ENCODE results near the gene OTOGL.
"Not testable (repeated sequence)": the region's sequence is repeated elsewhere in the genome, so short reads cannot be mapped to it uniquely, and the experiment has no call there.

The OTOGL gene

GRCh38 chr12:80293347-80293746 lies 194.0 kb downstream of the OTOGL start:
- DNase-seq = no peak

DNA sequence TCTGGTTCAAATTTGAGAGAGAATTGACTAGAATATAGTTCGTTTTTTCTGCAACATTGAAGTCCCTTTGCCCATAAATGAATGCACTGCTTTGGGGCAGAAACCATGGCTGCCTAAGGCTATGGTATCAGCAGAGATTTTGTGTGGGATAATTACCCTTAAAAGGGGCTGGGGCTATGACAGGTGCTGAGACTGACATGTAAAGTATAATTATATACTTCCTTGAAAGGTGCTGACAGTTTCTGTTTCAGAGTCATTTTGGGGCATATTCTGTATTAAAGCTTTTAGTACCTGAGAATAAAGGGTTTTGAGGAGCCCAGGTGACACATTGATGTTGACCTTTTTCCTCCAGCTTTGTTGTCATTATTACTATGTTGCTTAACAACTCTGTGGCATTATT lies 194.4 kb downstream of the OTOGL start:
- no peak for DNase-seq

DNA sequence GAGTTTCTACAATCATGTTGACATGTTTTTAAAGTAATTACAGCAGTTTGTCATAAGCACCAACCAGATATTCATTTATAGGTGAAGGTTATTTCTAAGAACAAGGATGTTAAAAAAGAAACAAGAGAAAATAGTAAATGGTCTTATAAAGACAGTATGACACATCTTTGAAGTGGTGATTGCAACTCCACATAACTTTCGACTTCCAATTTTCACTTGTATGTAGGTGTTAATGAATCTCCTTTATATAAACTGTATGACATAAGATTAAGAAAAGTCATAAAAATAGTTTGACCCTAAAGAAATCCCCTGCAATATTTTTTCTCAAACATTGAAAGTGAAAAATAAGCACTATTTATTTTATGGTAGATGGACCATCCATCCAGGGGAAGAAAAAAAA lies 199.9 kb downstream of the OTOGL start:
- DNase-seq = no peak

DNA sequence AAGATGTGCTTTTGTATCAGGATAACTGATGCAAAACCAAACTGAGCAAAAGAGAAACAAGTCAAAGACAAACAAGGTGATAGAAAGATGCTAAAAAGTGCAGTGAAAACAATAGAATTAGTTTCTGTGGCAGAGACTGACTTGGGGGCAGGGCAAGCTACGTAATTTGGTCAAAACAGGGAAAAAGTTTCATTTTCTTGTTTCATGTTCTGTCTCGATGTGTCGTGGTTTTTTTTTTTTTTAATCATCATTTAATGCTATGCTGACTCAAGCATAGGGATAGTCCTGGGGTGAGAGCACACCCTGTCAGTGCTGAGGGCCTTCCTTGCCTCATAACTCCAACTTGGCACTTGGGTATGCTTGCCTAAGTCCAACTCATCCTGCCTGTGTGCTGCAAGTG lies 200.6 kb downstream of the OTOGL start:
- no peak for DNase-seq

DNA sequence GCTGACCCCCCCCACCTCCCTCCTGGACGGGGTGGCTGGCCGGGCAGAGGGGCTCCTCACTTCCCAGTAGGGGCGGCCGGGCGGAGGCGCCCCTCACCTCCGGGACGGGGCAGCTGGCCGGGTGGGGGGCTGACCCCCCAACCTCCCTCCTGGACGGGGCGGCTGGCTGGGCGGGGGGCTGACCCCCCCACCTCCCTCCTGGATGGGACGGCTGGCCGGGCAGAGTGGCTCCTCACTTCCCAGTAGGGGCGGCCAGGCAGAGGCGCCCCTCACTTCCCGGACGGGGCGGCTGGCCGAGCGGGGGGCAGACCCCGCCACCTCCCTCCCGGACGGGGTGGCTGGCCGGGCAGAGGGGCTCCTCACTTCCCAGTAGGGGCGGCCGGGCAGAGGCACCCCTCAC lies 208.1 kb downstream of the OTOGL start:
- DNase-seq = not testable (repeated sequence)

DNA sequence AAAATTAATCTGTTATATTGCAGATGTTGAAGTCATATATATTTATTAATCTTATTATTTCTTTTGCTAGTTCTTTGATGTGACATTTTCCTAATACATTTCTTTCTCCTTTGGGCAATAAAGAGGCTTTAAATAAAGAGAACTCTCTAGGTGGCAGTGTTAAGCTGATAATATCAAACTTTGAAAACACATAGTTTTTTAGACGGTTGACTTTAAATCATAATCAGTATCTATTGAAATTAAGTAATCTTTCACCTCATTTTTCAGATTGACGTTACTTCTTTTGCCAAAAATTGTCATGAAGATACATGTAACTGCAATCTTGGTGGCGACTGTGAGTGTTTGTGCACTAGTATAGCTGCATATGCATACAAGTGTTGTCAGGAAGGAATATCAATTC lies 213.9 kb downstream of the OTOGL start:
- DNase-seq = no peak

- no peak for DNase-seq
Measured at GRCh38 chr12:80314741-80315140, 215.4 kb downstream of the OTOGL start.

DNA sequence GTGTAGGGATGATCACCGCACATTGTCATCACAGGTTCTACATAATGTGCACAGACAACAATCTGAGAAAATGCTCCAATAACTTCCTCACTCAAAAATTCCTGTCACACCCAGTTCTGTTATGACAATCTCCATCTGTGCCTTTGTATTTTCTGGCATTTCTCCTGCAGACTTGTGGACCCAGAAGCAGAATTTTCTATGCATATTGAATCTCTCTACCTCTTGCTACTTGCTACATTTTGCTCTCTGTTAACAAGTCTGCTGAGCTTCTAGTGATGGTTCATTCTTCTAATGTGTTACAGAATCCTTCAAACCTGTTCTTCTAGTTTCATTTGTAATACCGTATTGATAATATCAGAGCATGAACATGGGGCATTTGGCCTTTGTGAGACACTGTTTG lies 216.9 kb downstream of the OTOGL start:
- DNase-seq = no peak

- DNase-seq = no peak
Measured at GRCh38 chr12:80317307-80317706, 218.0 kb downstream of the OTOGL start.

- DNase-seq = no peak
Measured at GRCh38 chr12:80317899-80318298, 218.6 kb downstream of the OTOGL start.

- no peak for DNase-seq
Measured at GRCh38 chr12:80320121-80320678, 220.9 kb downstream of the OTOGL start.

GRCh38 chr12:80321653-80322052 lies 222.3 kb downstream of the OTOGL start:
- DNase-seq = no peak

DNA sequence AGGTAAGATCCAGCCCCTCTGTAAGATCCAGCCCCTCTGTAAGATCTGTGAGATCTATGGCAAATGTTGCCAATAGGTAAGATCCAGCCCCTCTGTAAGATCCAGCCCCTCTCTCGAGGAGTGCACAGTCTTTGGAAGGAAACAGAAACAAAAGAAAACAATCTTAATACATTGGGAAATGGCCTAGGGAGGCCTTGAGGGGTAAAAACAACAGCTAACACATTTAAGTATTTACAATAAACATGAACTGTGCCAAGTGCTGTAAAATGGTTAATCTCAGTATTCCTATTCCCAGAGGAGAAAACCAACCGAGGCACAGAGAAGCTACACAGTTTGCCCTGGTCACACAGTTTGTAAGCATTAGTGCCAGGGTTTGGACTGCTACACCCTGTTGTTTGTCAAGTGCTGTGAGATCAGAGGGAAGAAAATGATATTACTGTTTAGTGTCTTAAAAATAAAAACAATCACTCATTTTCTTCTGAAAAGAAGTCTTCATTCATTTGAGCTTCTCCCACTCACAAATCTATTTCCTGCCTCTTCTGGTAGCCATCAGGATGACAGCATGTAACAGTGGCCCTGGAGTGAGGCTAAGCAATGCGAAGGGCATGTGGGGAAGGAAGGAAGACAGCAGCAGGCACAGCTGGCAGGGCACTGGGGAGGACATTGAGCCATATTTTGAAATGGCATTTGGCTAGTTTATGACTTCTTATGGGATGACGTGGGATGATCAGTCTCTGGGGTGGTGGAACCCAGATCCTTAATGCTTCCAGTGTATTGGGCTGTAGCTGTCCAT lies 226.0 kb downstream of the OTOGL start:
- no peak for DNase-seq

- DNase-seq = no peak
Measured at GRCh38 chr12:80332827-80333226, 233.5 kb downstream of the OTOGL start.

- no peak for DNase-seq
Measured at GRCh38 chr12:80352474-80352873, 253.1 kb downstream of the OTOGL start.

DNA sequence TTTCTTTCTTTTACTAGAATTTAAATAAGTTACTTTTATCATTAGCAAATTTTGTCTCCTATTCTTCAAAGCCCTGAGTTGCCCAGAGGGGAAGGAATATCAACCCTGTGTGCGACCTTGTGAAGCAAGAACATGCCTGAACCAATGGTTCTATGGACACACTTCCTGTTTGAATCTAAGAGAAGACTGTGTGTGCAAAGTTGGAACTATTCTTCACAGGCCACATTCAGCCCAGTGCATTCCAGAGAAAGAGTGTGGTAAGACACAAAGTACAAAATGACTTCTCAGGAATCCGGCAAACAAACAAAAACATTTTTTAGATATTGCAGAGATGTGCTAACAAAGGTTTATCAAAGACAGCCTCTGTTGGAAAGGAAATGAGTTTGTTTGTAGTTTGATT lies 253.9 kb downstream of the OTOGL start:
- no peak for DNase-seq

- no peak for DNase-seq
Measured at GRCh38 chr12:80356097-80356496, 256.8 kb downstream of the OTOGL start.

- no peak for DNase-seq
Measured at GRCh38 chr12:80359703-80360102, 260.4 kb downstream of the OTOGL start.

DNA sequence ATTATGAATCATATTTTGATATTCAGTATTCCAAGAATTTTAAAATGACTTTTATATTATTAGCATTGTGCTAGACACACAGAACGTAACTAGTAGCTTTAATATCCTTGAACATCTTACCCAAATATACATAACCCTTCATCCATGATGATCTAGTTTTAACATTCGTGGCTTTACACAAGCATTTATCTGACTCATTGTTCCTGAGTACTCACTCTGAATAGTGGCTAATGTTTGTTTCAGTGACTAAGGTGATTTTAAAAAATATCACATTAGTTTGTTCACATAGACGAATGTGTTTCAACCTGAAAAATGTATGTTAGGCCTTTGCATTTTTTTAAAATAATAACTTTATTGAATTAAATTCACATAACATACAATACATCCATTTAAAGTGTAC lies 264.7 kb downstream of the OTOGL start:
- no peak for DNase-seq

GRCh38 chr12:80373666-80374065 lies 274.3 kb downstream of the OTOGL start:
- no peak for DNase-seq

DNA sequence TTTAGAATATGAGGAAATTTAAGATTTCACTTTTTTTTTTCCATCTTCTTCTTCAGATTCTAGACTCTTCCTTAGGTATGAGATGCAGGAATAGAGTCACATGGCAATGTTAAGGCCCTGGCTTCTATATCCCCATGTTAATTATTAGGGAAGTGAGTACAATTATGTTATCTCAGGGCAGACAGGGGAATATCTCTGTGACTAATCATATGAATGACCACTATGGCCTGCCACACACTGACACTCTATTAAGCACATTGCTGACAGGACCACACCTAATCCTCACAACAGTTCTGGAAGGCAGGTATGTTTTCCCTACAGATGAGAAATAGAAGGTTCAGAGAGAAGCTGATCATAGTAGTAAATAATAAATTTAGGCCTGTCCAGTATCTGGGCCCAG lies 275.3 kb downstream of the OTOGL start:
- no peak for DNase-seq

- DNase-seq = no peak
Measured at GRCh38 chr12:80377140-80377794, 277.9 kb downstream of the OTOGL start.

DNA sequence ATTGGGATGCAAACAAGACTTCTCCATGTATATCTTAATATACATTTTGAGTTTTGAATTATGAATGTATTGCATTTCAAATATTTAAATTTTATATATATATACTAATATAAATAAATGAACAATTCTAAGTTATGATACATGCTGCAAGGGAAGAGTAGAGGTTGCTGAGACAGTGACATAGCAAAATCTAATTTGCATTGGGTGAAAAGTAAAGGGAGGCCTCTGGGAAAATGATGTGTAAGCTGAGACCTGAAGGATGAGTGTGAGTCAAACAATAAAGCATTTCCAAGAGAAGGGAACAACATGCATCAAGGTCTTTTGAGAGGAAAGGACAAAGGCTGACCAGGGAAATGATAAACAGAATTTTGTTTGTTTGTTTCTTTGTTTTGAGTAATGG lies 281.8 kb downstream of the OTOGL start:
- no peak for DNase-seq

- DNase-seq = no peak
Measured at GRCh38 chr12:80382254-80382653, 282.9 kb downstream of the OTOGL start.

Data from stimulated activated CD4-positive, alpha-beta T cell treated with anti-CD3 and anti-CD28 coated beads, Interleukin-15, amount 100 ng/mL, for 24 hours (primary cell).